ENCODE results near the gene TMEM208. TPM values are rescaled to one million over a fixed set of nuclear protein-coding genes. Genes with fewer than 3 reads are reported as not detected.

TMEM208 gene
- total RNA-seq, 1 donor from 2014 or later = 24.5 TPM

- peak overlapping the region; percentile 80 to 84 (median 82) for H3K4me3 ChIP-seq (ENCODE audit: low read length in 3 of 3)
- peak overlapping the region; percentile 95 for H3K27ac ChIP-seq (ENCODE audit: low read depth, low read length)
- H3K36me3 ChIP-seq (ENCODE audit: control insufficient read depth in 3 of 3, insufficient read depth in 3 of 3, low read length in 3 of 3) = no peaks in the 10 kb centered on the region
- peak overlapping the region; percentile 82 to 91 (median 89) for H3K9ac ChIP-seq (ENCODE audit: low read depth in 1 of 3, low read length in 3 of 3)
- H3K4me1 ChIP-seq (ENCODE audit: control insufficient read depth in 3 of 3, insufficient read depth in 3 of 3, low read length in 3 of 3) = peaks cover 29 to 47% (median 39%) of the 10 kb centered on the region in 3 donors
- H3K9me3 ChIP-seq (ENCODE audit: control insufficient read depth in 3 of 3, low read length in 3 of 3) = no peaks in the 10 kb centered on the region
- H3K27me3 ChIP-seq (ENCODE audit: control insufficient read depth in 3 of 3, insufficient read depth in 3 of 3, low read length in 3 of 3) = no peaks in the 10 kb centered on the region
Observed at GRCh38 chr16:67184453-67184994, 42.4 kb upstream of the TMEM208 start.

DNA sequence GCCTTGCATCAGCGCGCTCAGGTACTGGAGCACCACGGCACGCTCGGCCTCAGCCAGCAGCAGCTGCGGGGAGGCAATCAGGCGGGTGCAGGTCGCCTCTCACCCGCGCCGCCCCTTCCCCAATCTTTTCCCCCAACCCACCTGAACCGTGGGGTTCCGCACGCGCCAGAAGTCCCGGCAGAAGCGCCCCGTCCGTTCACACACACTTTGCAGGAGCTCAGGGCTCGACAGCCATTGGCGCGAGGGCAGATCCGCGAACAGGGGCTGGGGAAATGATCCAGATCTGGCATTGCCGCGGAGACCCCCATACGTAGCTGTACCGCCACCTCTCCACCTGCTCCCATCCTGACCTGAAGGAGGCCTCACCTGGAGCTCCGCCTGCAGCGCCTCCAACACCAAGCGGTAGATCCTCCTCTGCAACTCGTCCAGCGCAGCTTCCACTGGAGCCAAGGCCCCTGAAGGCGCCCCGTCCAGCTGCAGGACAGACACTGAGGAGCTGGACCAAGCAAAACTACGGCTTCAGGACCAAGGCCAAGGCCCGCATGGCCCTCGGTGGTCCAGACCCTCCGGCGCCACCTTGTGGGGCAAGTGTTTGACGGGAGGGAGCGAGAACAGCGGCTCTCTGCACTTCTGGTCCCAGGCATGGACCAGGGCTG is 41.8 kb upstream of the TMEM208 start:
- Histone ChIP-seq H3K4me3 (ENCODE audit: low read length in 3 of 3) (peak overlapping the region; percentile 41 to 60 (median 52)), H3K27ac (ENCODE audit: low read depth, low read length) (no peak overlapping the region), H3K9me3 (ENCODE audit: control insufficient read depth in 3 of 3, low read length in 3 of 3) (no peaks in the 10 kb centered on the region), H3K36me3 (ENCODE audit: control insufficient read depth in 3 of 3, insufficient read depth in 3 of 3, low read length in 3 of 3) (no peaks in the 10 kb centered on the region), H3K4me1 (ENCODE audit: control insufficient read depth in 3 of 3, insufficient read depth in 3 of 3, low read length in 3 of 3) (peaks cover 29 to 47% (median 39%) of the 10 kb centered on the region in 3 donors), H3K27me3 (ENCODE audit: control insufficient read depth in 3 of 3, insufficient read depth in 3 of 3, low read length in 3 of 3) (no peaks in the 10 kb centered on the region), H3K9ac (ENCODE audit: low read depth in 1 of 3, low read length in 3 of 3) (peak overlapping the region in 2 of 3 donors; percentile 12 to 91)

- Histone ChIP-seq H3K36me3 (ENCODE audit: control insufficient read depth in 3 of 3, insufficient read depth in 3 of 3, low read length in 3 of 3) (no peaks in the 10 kb centered on the region), H3K9me3 (ENCODE audit: control insufficient read depth in 3 of 3, low read length in 3 of 3) (no peaks in the 10 kb centered on the region), H3K4me3 (ENCODE audit: low read length in 3 of 3) (peak overlapping the region in 2 of 3 donors; percentile 41 to 60), H3K4me1 (ENCODE audit: control insufficient read depth in 3 of 3, insufficient read depth in 3 of 3, low read length in 3 of 3) (peaks cover 29 to 47% (median 39%) of the 10 kb centered on the region in 3 donors), H3K9ac (ENCODE audit: low read depth in 1 of 3, low read length in 3 of 3) (peak overlapping the region in 2 of 3 donors; percentile 12 to 91), H3K27me3 (ENCODE audit: control insufficient read depth in 3 of 3, insufficient read depth in 3 of 3, low read length in 3 of 3) (no peaks in the 10 kb centered on the region), H3K27ac (ENCODE audit: low read depth, low read length) (no peak overlapping the region)
Observed at GRCh38 chr16:67185651-67186134, 41.2 kb upstream of the TMEM208 start.

- Histone ChIP-seq H3K9ac (ENCODE audit: low read depth in 1 of 3, low read length in 3 of 3) (no peak overlapping the region), H3K9me3 (ENCODE audit: control insufficient read depth in 3 of 3, low read length in 3 of 3) (no peaks in the 10 kb centered on the region), H3K27ac (ENCODE audit: low read depth, low read length) (no peak overlapping the region), H3K36me3 (ENCODE audit: control insufficient read depth in 3 of 3, insufficient read depth in 3 of 3, low read length in 3 of 3) (no peaks in the 10 kb centered on the region), H3K4me1 (ENCODE audit: control insufficient read depth in 3 of 3, insufficient read depth in 3 of 3, low read length in 3 of 3) (peaks cover 33 to 42% (median 40%) of the 10 kb centered on the region in 3 donors), H3K27me3 (ENCODE audit: control insufficient read depth in 3 of 3, insufficient read depth in 3 of 3, low read length in 3 of 3) (no peaks in the 10 kb centered on the region), H3K4me3 (ENCODE audit: low read length in 3 of 3) (no peak overlapping the region)
Observed at GRCh38 chr16:67186550-67186950, 40.4 kb upstream of the TMEM208 start.

DNA sequence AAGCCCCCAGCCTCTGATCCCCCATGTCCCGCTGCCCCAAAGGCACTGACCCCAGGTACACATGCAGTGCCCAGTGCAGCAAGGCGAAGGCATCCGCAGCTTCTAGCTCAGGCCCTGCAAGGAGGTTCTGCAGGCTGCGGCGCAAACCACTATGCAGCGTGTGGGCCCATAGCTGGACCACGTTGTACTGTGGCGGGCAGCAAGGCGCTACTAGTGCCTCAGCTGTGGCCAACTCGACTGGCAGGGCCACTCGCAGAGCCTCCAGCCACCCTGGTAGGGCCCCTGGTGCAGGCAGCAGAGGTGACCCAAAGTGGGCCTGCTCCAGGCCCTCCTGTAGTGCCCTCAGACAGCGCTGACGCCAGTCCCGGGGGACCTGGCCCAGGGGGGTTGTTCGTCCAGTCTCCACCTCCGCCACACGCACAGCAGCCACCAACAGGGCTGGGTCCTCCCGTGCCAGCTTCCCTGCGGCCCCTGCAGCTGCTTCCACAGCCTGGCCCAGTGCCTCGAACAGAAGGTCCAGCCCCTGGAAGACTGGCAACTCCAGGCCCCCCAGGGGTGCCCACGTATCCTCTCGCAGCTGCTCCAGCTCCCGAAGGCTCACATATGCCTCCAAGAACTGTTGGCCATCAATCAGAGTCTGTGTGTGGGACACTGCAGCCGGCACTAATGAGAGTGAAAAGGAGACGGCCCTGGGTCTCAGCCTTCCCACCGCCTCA is 39.6 kb upstream of the TMEM208 start:
- H3K27ac ChIP-seq (ENCODE audit: low read depth, low read length) = no peak overlapping the region

DNA sequence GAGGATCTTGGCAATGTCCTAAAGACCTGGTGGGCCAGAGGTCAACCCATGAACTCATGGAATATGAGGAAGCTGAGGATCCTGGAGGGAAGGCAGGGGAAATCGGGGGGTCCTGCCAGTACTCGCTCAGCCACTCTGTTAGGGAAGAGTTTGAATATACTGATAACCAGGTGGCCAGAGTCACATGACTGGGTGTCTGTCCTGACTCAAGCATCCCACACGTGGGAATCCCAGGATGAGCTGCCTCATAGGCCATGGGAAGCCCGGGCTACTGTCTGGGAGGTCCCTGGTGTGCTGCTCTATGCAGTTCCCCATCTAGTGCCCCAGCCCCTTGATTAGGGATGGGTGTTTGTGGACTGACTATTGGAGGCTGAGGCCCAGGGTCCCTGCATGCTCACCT is 38.6 kb upstream of the TMEM208 start:
- H3K4me1 ChIP-seq (ENCODE audit: control insufficient read depth in 3 of 3, insufficient read depth in 3 of 3, low read length in 3 of 3) = peaks cover 36 to 42% (median 41%) of the 10 kb centered on the region in 3 donors
- H3K36me3 ChIP-seq (ENCODE audit: control insufficient read depth in 3 of 3, insufficient read depth in 3 of 3, low read length in 3 of 3) = peaks cover 0 to 3% (median 2%) of the 10 kb centered on the region in 3 donors

More for the DNA sequence above, 39.6 kb upstream of the TMEM208 start:
- no peaks in the 10 kb centered on the region for H3K9me3 ChIP-seq (ENCODE audit: control insufficient read depth in 3 of 3, low read length in 3 of 3)
- H3K36me3 ChIP-seq (ENCODE audit: control insufficient read depth in 3 of 3, insufficient read depth in 3 of 3, low read length in 3 of 3) = no peaks in the 10 kb centered on the region
- H3K9ac ChIP-seq (ENCODE audit: low read depth in 1 of 3, low read length in 3 of 3) = no peak overlapping the region
- H3K4me1 ChIP-seq (ENCODE audit: control insufficient read depth in 3 of 3, insufficient read depth in 3 of 3, low read length in 3 of 3) = peaks cover 35 to 41% (median 39%) of the 10 kb centered on the region in 3 donors
- no peak overlapping the region for H3K4me3 ChIP-seq (ENCODE audit: low read length in 3 of 3)
- H3K27me3 ChIP-seq (ENCODE audit: control insufficient read depth in 3 of 3, insufficient read depth in 3 of 3, low read length in 3 of 3) = no peaks in the 10 kb centered on the region

GRCh38 chr16:67188798-67189197 is 38.1 kb upstream of the TMEM208 start:
- H3K9me3 ChIP-seq (ENCODE audit: control insufficient read depth in 3 of 3, low read length in 3 of 3) = no peaks in the 10 kb centered on the region
- H3K36me3 ChIP-seq (ENCODE audit: control insufficient read depth in 3 of 3, insufficient read depth in 3 of 3, low read length in 3 of 3) = peaks cover 0 to 7% (median 5%) of the 10 kb centered on the region in 3 donors
- H3K4me3 ChIP-seq (ENCODE audit: low read length in 3 of 3) = no peak overlapping the region
- no peaks in the 10 kb centered on the region for H3K27me3 ChIP-seq (ENCODE audit: control insufficient read depth in 3 of 3, insufficient read depth in 3 of 3, low read length in 3 of 3)
- no peak overlapping the region for H3K27ac ChIP-seq (ENCODE audit: low read depth, low read length)
- H3K9ac ChIP-seq (ENCODE audit: low read depth in 1 of 3, low read length in 3 of 3) = no peak overlapping the region
- peaks cover 39 to 44% (median 43%) of the 10 kb centered on the region in 3 donors for H3K4me1 ChIP-seq (ENCODE audit: control insufficient read depth in 3 of 3, insufficient read depth in 3 of 3, low read length in 3 of 3)

More for the DNA sequence above, 38.6 kb upstream of the TMEM208 start:
- no peak overlapping the region for H3K4me3 ChIP-seq (ENCODE audit: low read length in 3 of 3)
- H3K27ac ChIP-seq (ENCODE audit: low read depth, low read length) = no peak overlapping the region
- no peaks in the 10 kb centered on the region for H3K27me3 ChIP-seq (ENCODE audit: control insufficient read depth in 3 of 3, insufficient read depth in 3 of 3, low read length in 3 of 3)
- no peaks in the 10 kb centered on the region for H3K9me3 ChIP-seq (ENCODE audit: control insufficient read depth in 3 of 3, low read length in 3 of 3)
- no peak overlapping the region for H3K9ac ChIP-seq (ENCODE audit: low read depth in 1 of 3, low read length in 3 of 3)

DNA sequence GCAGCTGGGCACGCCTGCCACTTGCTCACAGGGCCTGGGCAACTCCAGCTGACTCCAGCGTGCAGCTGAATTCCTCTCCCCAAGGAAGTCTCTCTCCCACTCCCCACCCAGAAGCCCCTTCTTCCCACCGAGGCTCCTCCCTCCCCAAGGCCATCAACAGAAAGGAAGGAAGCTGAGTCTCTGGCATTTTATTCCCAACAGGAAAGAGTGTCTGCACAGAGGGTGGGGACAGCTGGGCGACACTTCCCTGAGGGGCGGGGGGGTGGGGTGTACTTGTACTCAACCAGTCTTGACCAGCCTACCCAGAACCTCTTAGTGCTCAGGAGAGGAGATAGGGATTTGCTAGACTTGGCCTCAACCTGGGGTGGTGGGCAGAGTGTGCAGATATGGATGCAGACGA is 36.9 kb upstream of the TMEM208 start, which contains the start of gene EXOC3L1:
Gene EXOC3L1, minus strand, starts transcription at position 96 of the 400 bp plus-strand sequence. CDS start 460 bp downstream, outside the sequence.
- Histone ChIP-seq H3K4me1 (ENCODE audit: control insufficient read depth in 3 of 3, insufficient read depth in 3 of 3, low read length in 3 of 3) (peaks cover 32 to 37% (median 33%) of the 10 kb centered on the region in 3 donors), H3K36me3 (ENCODE audit: control insufficient read depth in 3 of 3, insufficient read depth in 3 of 3, low read length in 3 of 3) (peaks cover 8 to 17% (median 14%) of the 10 kb centered on the region in 3 donors), H3K9ac (ENCODE audit: low read depth in 1 of 3, low read length in 3 of 3) (no peak within 1 kb of the TSS), H3K9me3 (ENCODE audit: control insufficient read depth in 3 of 3, low read length in 3 of 3) (no peaks in the 10 kb centered on the region), H3K27me3 (ENCODE audit: control insufficient read depth in 3 of 3, insufficient read depth in 3 of 3, low read length in 3 of 3) (no peaks in the 10 kb centered on the region), H3K27ac (ENCODE audit: low read depth, low read length) (no peak within 1 kb of the TSS), H3K4me3 (ENCODE audit: low read length in 3 of 3) (peak within 1 kb of the TSS in 1 of 3 donors; percentile 22)

DNA sequence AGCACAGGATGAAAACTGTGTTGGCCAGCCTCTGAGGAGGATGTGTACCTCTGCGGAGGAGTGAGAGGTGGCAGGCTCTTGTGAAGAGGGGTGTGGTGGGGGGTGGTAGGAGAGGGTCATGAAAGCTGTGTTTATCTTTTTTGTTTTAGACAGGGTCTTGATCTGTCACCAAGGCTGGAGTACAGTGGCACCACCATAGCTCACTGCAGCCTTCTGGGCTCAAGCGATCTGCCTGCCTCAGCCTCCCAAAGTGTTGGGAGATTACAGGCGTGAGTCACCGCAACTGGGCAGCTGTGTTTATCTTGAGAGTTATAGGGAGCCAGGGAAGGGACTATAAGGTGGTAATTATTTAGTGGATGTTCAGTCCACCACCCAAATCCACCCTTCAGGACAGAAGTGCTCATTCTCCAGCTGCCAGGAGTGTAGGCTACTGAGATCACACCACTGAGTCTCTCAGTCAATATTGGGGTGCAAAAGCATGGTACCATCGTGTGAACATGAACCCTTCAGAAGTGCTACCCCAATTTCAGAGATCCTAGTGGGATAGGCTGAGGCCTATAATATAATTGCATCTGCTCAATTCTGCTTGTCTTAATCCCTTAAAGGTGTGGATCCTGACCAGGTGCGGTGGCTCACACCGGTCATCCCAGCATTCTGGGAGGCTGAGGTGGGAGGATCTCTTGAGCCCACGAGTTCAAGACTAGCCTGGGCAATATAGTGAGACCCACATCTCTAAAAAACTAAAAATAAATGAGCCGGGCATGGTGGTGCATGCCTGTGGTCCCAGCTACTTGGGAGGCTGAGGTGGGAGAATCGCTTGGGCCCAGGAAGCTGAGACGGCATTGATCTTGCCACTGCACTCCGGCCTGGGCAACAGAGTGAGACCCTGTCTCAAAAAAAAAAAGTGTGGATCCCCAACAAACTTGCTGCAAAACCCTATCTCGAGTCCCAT is 36.2 kb upstream of the TMEM208 start:
- H3K27ac ChIP-seq (ENCODE audit: low read depth, low read length) = no peak overlapping the region
- peaks cover 15 to 24% (median 21%) of the 10 kb centered on the region in 3 donors for H3K36me3 ChIP-seq (ENCODE audit: control insufficient read depth in 3 of 3, insufficient read depth in 3 of 3, low read length in 3 of 3)
- no peaks in the 10 kb centered on the region for H3K27me3 ChIP-seq (ENCODE audit: control insufficient read depth in 3 of 3, insufficient read depth in 3 of 3, low read length in 3 of 3)
- no peak overlapping the region for H3K4me3 ChIP-seq (ENCODE audit: low read length in 3 of 3)
- H3K4me1 ChIP-seq (ENCODE audit: control insufficient read depth in 3 of 3, insufficient read depth in 3 of 3, low read length in 3 of 3) = peaks cover 26 to 31% (median 27%) of the 10 kb centered on the region in 3 donors
- no peak overlapping the region for H3K9ac ChIP-seq (ENCODE audit: low read depth in 1 of 3, low read length in 3 of 3)
- H3K9me3 ChIP-seq (ENCODE audit: control insufficient read depth in 3 of 3, low read length in 3 of 3) = no peaks in the 10 kb centered on the region
